ENCODE results near the gene FAM9B.
"Not testable (repeated sequence)": the region's sequence is repeated elsewhere in the genome, so short reads cannot be mapped to it uniquely, and the experiment has no call there.

The FAM9B gene

GRCh38 chrX:9033586-9033985, 341 bp downstream of the FAM9B start:
- TF ChIP-seq CTCF (IDR thresholded peaks at IDR 0.05; ENCODE audit: insufficient read depth, low read depth, low read length, missing control alignments), result no peak
- no peak overlapping the region for H3K4me3 ChIP-seq (ENCODE audit: low read depth, low read length)
- no peak for DNase-seq (ENCODE audit: low read depth)

GRCh38 chrX:9033179-9033578, 748 bp downstream of the FAM9B start:
- TF ChIP-seq CTCF (IDR thresholded peaks at IDR 0.05; ENCODE audit: insufficient read depth, low read depth, low read length, missing control alignments), result no peak
- DNase-seq (ENCODE audit: low read depth), result no peak
- no peak overlapping the region for H3K4me3 ChIP-seq (ENCODE audit: low read depth, low read length)

GRCh38 chrX:9023293-9023692, 10.6 kb downstream of the FAM9B start:
- DNase-seq (ENCODE audit: low read depth), result no peak
- H3K4me3 ChIP-seq (ENCODE audit: low read depth, low read length), result no peak overlapping the region
- TF ChIP-seq CTCF (IDR thresholded peaks at IDR 0.05; ENCODE audit: insufficient read depth, low read depth, low read length, missing control alignments), result no peak

GRCh38 chrX:9019151-9019550, 14.8 kb downstream of the FAM9B start:
- no peak overlapping the region for H3K4me3 ChIP-seq (ENCODE audit: low read depth, low read length)
- no peak for DNase-seq (ENCODE audit: low read depth)
- TF ChIP-seq CTCF (IDR thresholded peaks at IDR 0.05; ENCODE audit: insufficient read depth, low read depth, low read length, missing control alignments), result no peak

GRCh38 chrX:9018332-9018731, 15.6 kb downstream of the FAM9B start:
- DNase-seq (ENCODE audit: low read depth); H3K4me3 ChIP-seq (ENCODE audit: low read depth, low read length): not testable (repeated sequence)

- no peak for DNase-seq (ENCODE audit: low read depth)
- H3K4me3 ChIP-seq (ENCODE audit: low read depth, low read length), result no peak overlapping the region
- no peak for TF ChIP-seq CTCF (IDR thresholded peaks at IDR 0.05; ENCODE audit: insufficient read depth, low read depth, low read length, missing control alignments)
These were observed 30.9 kb downstream of the FAM9B start for GRCh38 chrX:9003041-9003440.

GRCh38 chrX:8988446-8988845, 45.5 kb downstream of the FAM9B start:
- DNase-seq (ENCODE audit: low read depth), result no peak
- TF ChIP-seq CTCF (IDR thresholded peaks at IDR 0.05; ENCODE audit: insufficient read depth, low read depth, low read length, missing control alignments), result no peak
- no peak overlapping the region for H3K4me3 ChIP-seq (ENCODE audit: low read depth, low read length)
